HepG2 (cell line): ENCODE measurements around the gene DZANK1. TPM values are rescaled to one million over a fixed set of nuclear protein-coding genes. Genes with fewer than 3 reads are reported as not detected.
A peak's percentile ranks its signal among the peaks of the same experiment; 100 is the strongest.

ENCODE experiments used
- ATAD3A ChIP-seq: sonication (generic); formaldehyde crosslinking; IDR thresholded peaks from 2 replicates; pipeline ENCODE4 v1.4.0; 2020; ENCODE audit warnings: missing genetic modification reagents
- GABPA ChIP-seq, 2 experiments: IDR thresholded peaks; 2 replicates each; pipeline ENCODE4 v1.6.1; 2011 to 2016; ENCODE audit warnings: low read depth in 2 of 2, low read length in 1 of 2, missing biosample characterization in 1 of 2, missing genetic modification characterization in 1 of 2
- MED1 ChIP-seq: sonication (generic); formaldehyde crosslinking; IDR thresholded peaks from 2 replicates; pipeline ENCODE4 v1.4.0; 2020; ENCODE audit warnings: missing genetic modification reagents
- MLXIP ChIP-seq: sonication (generic); formaldehyde crosslinking; IDR thresholded peaks from 2 replicates; pipeline ENCODE4 v1.9.0; 2021; ENCODE audit warnings: missing genetic modification reagents, borderline replicate concordance
- POGZ ChIP-seq: sonication (generic); formaldehyde crosslinking; IDR thresholded peaks from 2 replicates; pipeline ENCODE4 v1.4.0; 2020; ENCODE audit warnings: mild to moderate bottlenecking, missing genetic modification reagents
- PPARG ChIP-seq: conservative IDR thresholded peaks from 2 replicates; pipeline ENCODE4 v1.6.1; 2016; ENCODE audit warnings: missing biosample characterization, missing genetic modification reagents
- PRPF4 ChIP-seq: fragments of 200-400 bp; formaldehyde crosslinking; IDR thresholded peaks from 2 replicates; pipeline ENCODE4 v1.6.1; 2016; ENCODE audit warnings: low read length, low read depth; ENCODE audit not compliant: poor library complexity, severe bottlenecking
- U2AF2 ChIP-seq: fragments of 200-400 bp; formaldehyde crosslinking; IDR thresholded peaks from 2 replicates; pipeline ENCODE4 v1.6.1; 2017; ENCODE audit warnings: low read depth, mild to moderate bottlenecking, low read length
- ZFP36L1 ChIP-seq: sonication (generic); formaldehyde crosslinking; IDR thresholded peaks from 2 replicates; pipeline ENCODE4 v1.8.0; 2022; ENCODE audit warnings: mild to moderate bottlenecking, missing genetic modification reagents, moderate library complexity
- ZFP62 ChIP-seq: sonication (generic); formaldehyde crosslinking; IDR thresholded peaks from 2 replicates; pipeline ENCODE4 v1.4.0; 2020; ENCODE audit warnings: missing genetic modification reagents
- ZFP90 ChIP-seq: sonication (generic); formaldehyde crosslinking; IDR thresholded peaks from 2 replicates; pipeline ENCODE4 v1.8.0; 2022; ENCODE audit warnings: missing genetic modification reagents, mild to moderate bottlenecking, inconsistent platforms, borderline replicate concordance
- ZNF329 ChIP-seq: sonication (generic); formaldehyde crosslinking; IDR thresholded peaks from 2 replicates; pipeline ENCODE4 v1.9.0; 2021; ENCODE audit warnings: low read depth, mild to moderate bottlenecking, missing genetic modification reagents
- ZNF576 ChIP-seq: sonication (generic); formaldehyde crosslinking; IDR thresholded peaks from 2 replicates; pipeline ENCODE4 v1.4.0; 2020; ENCODE audit warnings: mild to moderate bottlenecking, missing genetic modification reagents
- ZNF710 ChIP-seq: sonication (generic); formaldehyde crosslinking; IDR thresholded peaks from 2 replicates; pipeline ENCODE4 v1.5.0; 2020; ENCODE audit warnings: mild to moderate bottlenecking, missing genetic modification reagents, borderline replicate concordance
- ZNF713 ChIP-seq: sonication (generic); formaldehyde crosslinking; IDR thresholded peaks from 2 replicates; pipeline ENCODE4 v1.4.0; 2020; ENCODE audit warnings: mild to moderate bottlenecking, missing genetic modification reagents
- ZNF724P ChIP-seq: sonication (generic); formaldehyde crosslinking; IDR thresholded peaks from 2 replicates; pipeline ENCODE4 v1.8.0; 2022; ENCODE audit warnings: missing genetic modification reagents, borderline replicate concordance
- ZNF772 ChIP-seq: sonication (generic); formaldehyde crosslinking; IDR thresholded peaks from 2 replicates; pipeline ENCODE4 v1.5.0; 2020; ENCODE audit warnings: mild to moderate bottlenecking, missing genetic modification reagents
- polyA plus RNA-seq, 8 experiments: library from polyadenylated mRNA; depleted of rRNA in 3 of 8; stranded (reverse) in 7 of 8; unstranded in 1 of 8; fragments of >200 nt; fragmentation: Illumina TruSeq in 4 of 8; extraction: Trizol in 4 of 8; gene quantifications; 2 replicates each; pipeline versions ENCODE4 v1.2.1 to v1.2.3, GENCODE V29; 2011 to 2016; ENCODE audit warnings: low read depth in 4 of 8, missing spikeins in 1 of 8, mixed read lengths in 1 of 8; ENCODE audit not compliant: insufficient read depth in 1 of 8
- total RNA-seq, 5 experiments: library from RNA; depleted of rRNA; stranded (reverse); fragments of >200 nt; fragmentation: Illumina TruSeq; extraction: Trizol; gene quantifications; 2 replicates each; pipeline ENCODE4 v1.2.3, GENCODE V29; 2016; ENCODE audit warnings: low read depth in 1 of 5
- TF ChIP-seq, protein P1 (sequence below): sonication (generic); formaldehyde crosslinking; conservative IDR thresholded peaks from 2 replicates; pipeline ENCODE4 v1.4.0; 2020; ENCODE audit warnings: missing genetic modification reagents
- TF ChIP-seq, protein P2 (sequence below): sonication (generic); formaldehyde crosslinking; IDR thresholded peaks from 2 replicates; pipeline ENCODE4 v1.4.0; 2020; ENCODE audit warnings: mild to moderate bottlenecking, missing genetic modification reagents
- TF ChIP-seq, protein P3 (sequence below): sonication (generic); formaldehyde crosslinking; IDR thresholded peaks from 2 replicates; pipeline ENCODE4 v1.4.0; 2020; ENCODE audit warnings: missing genetic modification reagents

Gene DZANK1
- total and polyA plus RNA-seq, 2 of the 13 experiments (the other 11 are each of a cell fraction or from before 2014, with no cell fraction given) = 1.6 to 3.2 TPM

GRCh38 chr20:18496740-18497592 is 30.1 kb upstream of the DZANK1 start, which contains the start of gene RBBP9 (continued):
- TF ChIP-seq ZNF710 (CRISPR knock-in tag) (peak; percentile 76), ZNF724P (CRISPR knock-in tag) (peak; percentile 92; the same call in 1 of the 2 replicates), PPARG (CRISPR knock-in tag) (0 out of 2 replicates have a peak, but pooled peaks have one; percentile 52), ZNF576 (no peak), POGZ (CRISPR knock-in tag) (peak; percentile 78), ZNF772 (CRISPR knock-in tag) (peak; percentile 96), ZFP90 (peak; percentile 94), MLXIP (CRISPR knock-in tag) (no peak), ZFP36L1 (CRISPR knock-in tag) (peak; percentile 87; the same call in 1 of the 2 replicates), ATAD3A (CRISPR knock-in tag) (peak; percentile 82; the same call in 1 of the 2 replicates), PRPF4 (no peak), ZNF329 (CRISPR knock-in tag) (no peak), MED1 (CRISPR knock-in tag) (peak; percentile 79), ZNF713 (CRISPR knock-in tag) (no peak), GABPA (IDR thresholded peaks at IDR 0.05; ENCODE audit: low read depth, low read length) (peak; percentile 69), GABPA (CRISPR knock-in tag; IDR thresholded peaks at IDR 0.05; ENCODE audit: low read depth) (peak; percentile 91), U2AF2 (no peak), ZFP62 (0 out of 2 replicates have a peak, but pooled peaks have one; percentile 71)
- TF ChIP-seq, protein P1, sequence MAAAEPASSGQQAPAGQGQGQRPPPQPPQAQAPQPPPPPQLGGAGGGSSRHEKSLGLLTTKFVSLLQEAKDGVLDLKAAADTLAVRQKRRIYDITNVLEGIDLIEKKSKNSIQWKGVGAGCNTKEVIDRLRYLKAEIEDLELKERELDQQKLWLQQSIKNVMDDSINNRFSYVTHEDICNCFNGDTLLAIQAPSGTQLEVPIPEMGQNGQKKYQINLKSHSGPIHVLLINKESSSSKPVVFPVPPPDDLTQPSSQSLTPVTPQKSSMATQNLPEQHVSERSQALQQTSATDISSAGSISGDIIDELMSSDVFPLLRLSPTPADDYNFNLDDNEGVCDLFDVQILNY (CRISPR knock-in tag) = peak; percentile 80
- TF ChIP-seq, protein P2, sequence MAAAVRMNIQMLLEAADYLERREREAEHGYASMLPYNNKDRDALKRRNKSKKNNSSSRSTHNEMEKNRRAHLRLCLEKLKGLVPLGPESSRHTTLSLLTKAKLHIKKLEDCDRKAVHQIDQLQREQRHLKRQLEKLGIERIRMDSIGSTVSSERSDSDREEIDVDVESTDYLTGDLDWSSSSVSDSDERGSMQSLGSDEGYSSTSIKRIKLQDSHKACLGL = peak; percentile 90
- TF ChIP-seq, protein P3, sequence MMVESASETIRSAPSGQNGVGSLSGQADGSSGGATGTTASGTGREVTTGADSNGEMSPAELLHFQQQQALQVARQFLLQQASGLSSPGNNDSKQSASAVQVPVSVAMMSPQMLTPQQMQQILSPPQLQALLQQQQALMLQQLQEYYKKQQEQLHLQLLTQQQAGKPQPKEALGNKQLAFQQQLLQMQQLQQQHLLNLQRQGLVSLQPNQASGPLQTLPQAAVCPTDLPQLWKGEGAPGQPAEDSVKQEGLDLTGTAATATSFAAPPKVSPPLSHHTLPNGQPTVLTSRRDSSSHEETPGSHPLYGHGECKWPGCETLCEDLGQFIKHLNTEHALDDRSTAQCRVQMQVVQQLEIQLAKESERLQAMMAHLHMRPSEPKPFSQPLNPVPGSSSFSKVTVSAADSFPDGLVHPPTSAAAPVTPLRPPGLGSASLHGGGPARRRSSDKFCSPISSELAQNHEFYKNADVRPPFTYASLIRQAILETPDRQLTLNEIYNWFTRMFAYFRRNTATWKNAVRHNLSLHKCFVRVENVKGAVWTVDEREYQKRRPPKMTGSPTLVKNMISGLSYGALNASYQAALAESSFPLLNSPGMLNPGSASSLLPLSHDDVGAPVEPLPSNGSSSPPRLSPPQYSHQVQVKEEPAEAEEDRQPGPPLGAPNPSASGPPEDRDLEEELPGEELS = peak; percentile 74
